Occipital lobe (tissue), 2 donors: Measurements from ENCODE around the gene EIF3D. TPM values are rescaled to one million over a fixed set of nuclear protein-coding genes. Genes with fewer than 3 reads are reported as not detected.

Experiments used
- DNase-seq: peaks from one replicate; lab custom pipeline; 2025; lab: John Stamatoyannopoulos, UW
- total RNA-seq: library from RNA; depleted of rRNA; stranded (reverse); fragments of >200 nt; gene quantifications from one replicate; pipeline ENCODE4 v1.2.3, GENCODE V29; 2014

Gene EIF3D, protein sequence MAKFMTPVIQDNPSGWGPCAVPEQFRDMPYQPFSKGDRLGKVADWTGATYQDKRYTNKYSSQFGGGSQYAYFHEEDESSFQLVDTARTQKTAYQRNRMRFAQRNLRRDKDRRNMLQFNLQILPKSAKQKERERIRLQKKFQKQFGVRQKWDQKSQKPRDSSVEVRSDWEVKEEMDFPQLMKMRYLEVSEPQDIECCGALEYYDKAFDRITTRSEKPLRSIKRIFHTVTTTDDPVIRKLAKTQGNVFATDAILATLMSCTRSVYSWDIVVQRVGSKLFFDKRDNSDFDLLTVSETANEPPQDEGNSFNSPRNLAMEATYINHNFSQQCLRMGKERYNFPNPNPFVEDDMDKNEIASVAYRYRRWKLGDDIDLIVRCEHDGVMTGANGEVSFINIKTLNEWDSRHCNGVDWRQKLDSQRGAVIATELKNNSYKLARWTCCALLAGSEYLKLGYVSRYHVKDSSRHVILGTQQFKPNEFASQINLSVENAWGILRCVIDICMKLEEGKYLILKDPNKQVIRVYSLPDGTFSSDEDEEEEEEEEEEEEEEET
- 200 TPM for total RNA-seq

DNA sequence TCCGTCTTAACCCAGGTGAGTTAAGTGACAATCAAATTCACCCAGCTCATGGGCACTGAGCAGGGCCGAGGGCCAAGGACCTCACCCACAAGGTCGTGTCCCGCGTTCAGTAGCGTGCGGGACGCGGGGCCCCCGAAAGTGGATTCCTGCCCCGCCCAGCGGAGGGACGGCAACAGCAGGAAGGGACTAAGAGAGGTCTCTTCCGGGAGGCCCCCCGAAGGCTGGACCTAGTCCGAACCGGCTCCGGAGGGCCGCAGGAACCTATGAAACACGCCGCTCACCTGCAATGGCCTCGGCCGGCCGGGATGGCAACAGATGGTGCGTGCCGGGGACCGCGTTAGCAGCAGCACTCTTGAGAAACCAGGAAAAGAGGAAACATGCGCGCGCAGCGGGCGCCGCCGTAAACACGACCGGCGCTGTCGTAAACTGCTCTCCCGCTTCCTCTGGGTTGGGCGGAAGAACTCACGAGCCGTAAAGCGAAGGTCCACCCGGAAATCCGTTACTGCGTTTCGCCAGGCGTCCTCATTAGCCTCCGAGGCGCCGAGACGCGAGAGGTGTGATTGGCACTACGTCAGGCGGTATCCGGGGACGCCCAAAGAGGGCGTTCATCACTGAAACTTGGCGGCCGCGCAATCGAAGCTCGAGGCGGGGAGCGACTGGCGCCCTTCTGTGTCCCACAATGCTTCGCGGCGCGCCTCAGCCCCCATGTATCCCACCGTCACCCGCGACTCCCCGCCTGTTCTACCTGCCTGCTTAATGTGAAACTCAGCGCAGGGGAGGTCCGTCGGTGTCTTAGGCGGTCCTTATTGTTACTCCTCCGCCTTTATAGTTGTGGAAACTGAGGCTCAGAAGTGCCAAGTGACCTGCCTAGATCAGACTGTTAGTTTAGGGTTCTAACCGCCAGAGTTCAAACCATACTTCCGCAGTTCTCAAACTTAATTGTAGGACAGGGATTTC lies at the start of gene EIF3D:
Gene EIF3D, minus strand, starts transcription at position 372 of the 957 bp plus-strand sequence. CDS start 3,045 bp downstream, outside the sequence.
- DNase-seq, result peak; percentile 95

DNA sequence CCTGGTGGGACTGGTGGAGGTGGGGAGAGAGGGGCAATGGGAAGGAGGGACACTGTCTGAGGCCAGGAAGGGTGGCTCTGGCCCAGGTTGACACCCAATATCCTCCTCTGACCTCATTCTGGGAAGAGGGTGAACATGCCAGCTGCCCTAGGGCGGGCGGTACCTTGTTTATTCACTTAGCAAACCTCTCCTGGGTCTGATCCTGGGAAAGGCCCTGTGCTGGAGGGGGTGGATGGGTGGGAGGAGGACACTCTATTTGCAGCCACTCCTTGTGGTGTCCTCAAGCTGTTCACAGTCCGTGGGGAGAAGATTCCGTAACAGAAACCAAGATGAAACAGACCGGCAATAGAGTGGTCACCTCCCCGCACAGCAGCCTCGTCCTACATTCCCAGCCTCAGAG lies 49.7 kb upstream of the EIF3D start:
- DNase-seq, result no peak

DNA sequence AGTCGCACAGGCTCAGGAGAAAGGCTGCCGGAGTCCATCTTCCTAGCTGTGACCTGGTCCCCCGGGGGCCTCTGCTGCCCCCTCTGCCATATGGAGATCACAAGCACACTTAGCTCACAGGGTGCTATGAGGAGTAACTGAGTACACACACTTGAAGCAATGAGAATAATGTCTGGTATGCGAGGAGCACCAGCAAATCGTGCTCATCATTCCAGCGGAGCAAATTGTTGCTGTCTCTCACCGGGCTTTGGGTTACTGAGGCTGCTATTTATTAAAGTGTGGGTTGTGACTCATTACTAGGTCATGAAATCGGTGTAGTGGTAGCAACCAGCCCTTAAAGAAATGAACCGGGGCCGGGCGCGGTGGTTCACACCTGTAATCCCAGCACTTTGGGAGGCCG lies 48.1 kb upstream of the EIF3D start:
- no peak for DNase-seq

DNA sequence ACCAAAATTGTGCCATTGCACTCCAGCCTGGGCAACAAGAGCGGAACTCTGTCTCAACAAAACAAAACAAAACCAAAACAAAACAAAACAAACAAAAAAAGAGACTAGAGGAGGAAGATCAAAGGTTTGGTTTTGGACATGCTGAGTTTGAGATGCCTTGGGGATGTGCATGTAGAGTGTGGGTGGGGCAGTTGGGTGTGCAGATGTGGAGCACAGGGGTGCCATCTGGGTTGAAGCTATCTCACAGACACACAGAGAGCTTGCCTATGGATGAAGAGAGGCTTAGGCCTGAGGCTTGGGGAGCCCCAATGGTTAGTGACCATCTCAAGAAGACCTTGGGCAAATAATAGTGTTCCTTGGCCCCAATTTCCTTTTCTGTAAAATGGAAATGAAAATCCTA lies 45.8 kb upstream of the EIF3D start:
- no peak for DNase-seq

DNA sequence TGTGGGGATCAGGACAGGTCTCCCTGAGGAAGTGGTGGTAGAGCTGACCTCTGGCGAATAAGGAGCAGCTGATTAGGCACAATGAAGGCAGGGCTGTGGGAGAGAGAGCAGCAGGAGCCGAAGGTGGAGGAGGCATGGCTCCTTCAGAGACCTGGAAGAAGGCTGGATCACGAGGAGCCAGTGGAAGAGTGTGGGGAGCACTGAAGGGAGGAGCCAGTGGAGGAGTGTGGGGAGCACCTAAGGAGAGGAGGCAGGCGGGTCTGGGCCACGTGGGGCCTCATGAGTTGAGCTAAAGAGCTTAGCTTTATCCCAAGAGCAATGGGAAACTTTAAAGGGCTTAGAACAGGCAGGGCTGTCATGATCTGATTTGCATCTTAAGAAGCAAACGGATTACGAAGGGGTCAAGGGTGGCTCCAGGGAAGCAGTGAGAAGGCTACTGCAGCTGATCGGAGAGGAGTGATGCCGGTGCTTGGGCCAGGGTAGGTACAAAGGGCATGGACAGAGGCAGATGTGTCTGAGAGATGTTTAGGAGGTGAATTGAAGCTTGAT lies 44.9 kb upstream of the EIF3D start:
- DNase-seq, result no peak

DNA sequence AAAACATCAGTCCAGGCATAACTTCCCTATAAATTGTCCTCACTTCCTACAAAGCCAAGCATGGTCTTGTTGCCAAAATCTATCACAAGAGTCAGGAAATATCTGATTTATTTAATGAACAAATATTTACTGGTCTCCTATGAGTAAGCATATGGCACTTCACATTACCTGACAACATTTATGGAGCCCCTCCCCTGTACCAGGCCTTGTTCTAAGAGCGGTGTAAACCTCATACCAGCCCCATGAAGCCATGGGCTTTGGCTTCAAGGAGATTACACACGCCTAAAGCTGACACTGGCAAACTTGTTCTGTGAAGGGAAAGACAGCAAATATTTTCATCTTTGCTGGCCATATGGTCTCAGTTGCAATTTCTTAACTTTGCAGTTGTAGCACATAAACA lies 43.0 kb upstream of the EIF3D start:
- DNase-seq, result no peak

DNA sequence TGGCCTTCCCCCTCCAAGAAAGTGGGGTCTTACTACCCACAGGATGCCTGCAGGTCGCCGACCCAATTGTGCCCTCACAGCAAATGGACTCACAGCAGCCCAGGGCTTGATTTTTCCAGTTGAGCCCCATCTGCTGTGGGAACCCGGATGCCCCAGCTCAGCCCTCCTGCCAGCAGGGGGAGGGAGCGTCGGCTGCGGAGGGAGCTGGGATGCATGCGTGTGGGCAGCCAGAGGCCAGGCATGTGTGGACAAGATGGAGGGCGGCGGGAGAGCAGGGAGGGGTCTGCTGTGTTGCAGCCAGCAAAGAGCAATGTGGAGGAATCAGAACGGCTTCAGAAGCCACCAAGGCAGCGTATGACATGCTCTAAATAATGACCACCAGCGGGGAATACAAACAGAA lies 41.0 kb upstream of the EIF3D start:
- no peak for DNase-seq

DNA sequence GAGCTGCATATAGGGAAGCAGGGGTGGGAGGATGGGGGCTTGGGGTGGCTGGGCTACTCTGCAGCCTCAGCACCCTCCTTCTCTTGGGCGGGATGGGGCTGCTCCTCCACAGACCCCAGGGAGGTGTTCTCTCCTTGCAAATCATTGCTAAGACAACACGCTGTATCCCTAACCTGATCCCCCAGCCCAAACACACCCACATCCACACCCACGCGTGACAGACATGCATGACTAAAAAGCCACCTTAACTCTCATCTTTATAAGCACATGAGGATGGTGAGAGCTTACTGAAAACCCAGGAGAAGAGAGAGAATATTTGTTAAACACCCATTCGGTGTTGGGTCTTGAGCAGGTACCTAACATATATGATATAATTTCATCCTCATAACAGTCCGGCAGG lies 39.9 kb upstream of the EIF3D start:
- DNase-seq, result no peak

DNA sequence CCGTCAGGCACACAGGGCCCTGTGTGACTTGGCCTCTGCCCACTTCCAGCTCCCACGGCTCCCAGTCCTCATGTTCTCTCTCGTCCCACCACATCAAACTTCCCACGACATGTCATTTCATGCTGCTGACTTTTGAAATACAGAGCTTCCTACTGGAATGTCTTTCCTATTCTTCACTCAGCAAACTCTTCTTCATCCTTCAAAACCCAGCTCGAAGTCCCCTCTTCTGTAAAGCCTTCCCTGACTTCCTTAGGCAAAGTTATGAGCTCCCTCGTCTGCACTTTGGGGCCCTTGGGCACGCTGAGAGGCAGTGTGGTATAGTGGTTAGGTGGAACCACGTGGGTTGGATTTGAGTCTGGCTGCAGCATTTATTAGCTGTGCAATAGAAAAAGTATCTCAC lies 37.8 kb upstream of the EIF3D start:
- DNase-seq, result no peak

DNA sequence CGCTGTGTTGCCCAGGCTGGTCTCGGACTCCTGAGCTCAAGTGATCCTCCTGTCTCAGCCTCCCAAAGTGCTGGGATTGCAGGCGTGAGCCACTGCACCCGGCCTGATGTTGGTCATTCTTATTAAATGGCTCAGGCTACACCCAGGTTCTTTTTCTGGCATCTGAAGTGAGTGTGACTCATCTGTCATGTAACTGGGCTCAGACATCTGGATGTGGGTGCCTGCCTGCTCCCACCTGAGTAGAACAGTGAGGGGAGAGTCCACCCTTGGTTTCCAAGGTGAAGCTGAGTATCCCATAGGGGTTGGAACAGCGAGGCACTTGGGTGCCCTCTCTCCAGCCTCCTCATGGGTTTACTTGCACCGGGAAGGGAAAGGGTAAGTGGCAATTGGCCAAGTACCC lies 36.7 kb upstream of the EIF3D start:
- DNase-seq, result no peak

DNA sequence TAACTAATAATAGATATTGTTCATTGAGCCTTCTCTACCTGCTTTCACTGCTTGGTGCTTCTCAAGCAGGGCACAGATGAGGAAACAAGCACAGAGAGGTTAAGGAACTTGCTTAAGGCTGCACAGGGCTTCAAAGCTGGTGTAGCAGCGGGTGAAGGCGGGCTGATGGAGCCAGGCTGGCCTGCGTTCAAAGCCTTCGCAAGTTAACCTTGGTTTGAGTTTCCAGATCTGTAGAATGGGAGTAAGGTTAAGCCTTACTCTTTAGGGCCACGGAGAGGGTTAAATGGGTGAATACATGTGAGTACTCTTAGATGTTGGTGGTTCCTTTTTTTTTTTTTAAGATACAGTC lies 36.2 kb upstream of the EIF3D start:
- no peak for DNase-seq

DNA sequence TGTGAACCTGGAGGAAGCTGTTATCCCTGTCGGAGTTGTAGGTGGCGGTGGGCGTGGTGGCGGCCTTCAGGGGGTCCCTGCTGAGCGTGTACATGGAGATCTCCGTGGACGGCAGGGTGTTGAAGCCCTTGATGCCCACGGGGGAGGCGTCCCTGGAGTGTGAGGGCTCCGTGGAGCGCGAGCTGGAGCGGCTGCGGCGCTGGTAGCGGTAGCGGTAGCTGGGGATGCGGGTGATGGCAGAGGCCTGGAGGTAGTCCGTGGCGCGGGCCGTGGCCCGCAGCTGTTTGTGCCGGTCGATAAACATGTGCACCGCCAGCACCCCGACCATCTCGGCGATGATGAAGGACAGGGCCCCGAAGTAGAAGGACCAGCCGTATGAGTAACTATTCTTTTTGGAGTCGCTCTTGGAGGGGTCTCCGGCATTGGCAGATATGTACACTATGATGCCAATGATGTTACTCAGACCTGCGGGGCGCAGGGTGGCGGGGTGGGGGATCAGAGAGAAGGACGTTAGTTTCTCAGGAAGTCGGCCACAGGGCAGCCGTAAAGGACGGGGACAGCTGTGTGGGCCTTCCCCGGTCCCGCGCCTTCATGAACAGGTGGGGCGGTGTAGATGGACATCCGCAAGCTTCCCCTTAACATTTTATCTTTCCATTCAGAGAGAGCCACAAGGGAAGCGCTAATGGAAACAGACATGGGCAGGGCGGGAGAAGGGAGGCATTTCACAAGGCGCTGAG lies 35.6 kb upstream of the EIF3D start:
- no peak for DNase-seq

DNA sequence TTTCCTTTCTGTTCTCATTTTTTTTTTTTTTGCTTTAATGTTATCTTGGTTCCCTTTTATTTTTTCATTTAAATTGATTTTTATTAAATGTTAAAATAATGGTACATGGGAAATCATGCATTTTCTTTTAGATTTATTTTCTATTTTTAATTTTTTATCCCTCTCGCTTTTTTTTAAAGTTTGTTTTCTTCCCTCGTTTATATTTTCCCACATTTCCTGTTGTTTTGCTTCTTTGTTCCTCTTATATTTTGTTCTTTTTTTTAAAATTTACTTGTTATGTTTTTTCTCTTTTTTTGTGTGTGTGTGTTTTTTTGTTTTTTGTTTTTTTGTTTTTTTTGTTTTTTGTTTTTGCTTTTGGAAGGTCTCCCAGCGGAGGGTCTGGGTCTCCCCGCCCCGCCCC lies 34.9 kb upstream of the EIF3D start:
- DNase-seq, result no peak

DNA sequence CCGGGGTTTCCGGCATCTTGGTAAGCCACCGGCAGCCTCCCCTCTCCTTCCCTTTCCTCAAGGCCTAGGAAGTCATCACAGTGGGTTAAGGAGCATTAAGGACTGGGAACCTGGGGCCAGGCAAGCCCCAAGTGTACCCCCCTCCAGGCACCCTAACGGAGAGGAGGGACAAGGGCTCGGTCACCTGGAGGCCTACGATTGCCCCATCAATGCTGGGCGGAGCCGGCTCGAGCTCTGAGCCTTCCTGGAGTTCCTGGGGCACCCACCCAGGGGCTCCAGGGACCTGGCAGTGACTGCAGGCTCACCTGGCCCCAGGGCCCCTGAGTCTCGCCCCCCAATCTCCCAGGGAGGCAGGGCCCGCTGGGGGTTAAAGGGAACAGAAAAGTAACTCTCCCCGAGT lies 34.5 kb upstream of the EIF3D start:
- DNase-seq, result no peak

DNA sequence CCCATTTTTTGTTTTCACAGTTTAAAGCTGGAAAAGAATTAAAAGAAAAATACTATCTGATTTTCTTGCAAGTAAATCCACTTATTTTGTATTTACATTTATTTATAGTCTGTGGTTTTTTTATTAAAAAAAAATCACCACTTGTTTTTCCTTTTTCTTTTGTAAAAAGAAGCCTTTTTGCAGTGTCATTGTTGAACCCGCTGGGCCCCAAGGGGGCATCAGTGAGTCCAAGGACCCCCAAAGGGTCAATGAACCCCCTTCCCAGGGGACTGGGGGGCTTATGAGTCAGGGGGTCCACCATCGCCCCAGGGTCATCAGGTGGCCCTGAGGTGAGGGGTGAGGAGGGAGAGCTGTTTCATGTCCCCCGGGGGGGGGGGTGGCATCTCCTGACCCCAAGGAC lies 34.0 kb upstream of the EIF3D start:
- no peak for DNase-seq

DNA sequence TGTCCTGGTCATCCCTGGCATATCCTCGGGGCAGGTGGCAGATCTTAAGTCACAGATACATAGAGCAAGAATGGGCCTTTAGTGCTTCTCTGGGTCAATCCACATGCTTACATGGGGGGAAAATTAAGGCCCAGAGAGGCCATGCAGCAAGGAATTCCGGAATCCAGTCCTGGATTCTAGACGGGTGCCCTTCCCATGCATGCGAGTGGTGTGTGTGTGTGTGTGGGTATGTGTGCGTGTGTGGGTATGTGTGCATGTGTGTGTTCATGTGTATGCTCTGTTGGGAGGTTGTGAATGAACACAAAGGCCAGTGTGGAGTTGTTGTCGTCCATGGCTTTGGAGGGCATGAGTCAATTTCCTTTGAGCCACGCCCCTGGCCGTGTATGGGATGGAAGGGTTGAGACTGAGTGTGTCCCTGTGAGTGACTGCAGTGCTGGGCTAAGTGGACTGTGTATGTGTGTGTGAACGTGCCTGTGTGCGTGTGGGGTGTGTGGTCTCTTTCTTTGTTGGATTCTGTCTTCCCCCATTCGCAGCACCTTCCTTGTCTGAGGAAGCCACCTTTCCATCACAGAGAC lies 33.4 kb upstream of the EIF3D start:
- no peak for DNase-seq

DNA sequence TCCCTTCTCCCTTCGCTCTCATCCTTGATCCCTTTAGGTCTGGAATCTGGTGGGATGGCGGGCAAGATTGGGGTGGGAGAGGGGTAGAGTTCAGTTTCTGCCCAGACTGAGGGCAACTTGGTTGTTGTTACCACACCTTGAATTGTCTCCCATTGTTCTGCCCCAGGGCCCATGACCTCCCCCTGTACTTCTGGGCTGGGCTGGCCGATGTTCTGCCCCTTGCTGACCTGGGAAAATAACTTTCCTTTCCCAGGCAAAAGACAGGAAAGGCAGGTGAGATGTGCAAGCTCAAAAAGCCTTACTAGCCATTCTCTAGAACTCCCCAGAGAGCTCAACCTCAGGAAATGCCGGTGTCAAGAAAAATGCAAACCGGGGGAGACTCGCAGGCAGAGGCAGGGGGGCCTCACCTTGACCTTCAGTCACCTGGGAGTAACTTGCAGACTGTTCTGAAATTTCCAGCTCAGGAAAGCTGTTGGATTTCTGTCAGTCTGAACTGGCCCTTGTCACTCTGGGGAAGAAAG lies 32.4 kb upstream of the EIF3D start:
- no peak for DNase-seq

DNA sequence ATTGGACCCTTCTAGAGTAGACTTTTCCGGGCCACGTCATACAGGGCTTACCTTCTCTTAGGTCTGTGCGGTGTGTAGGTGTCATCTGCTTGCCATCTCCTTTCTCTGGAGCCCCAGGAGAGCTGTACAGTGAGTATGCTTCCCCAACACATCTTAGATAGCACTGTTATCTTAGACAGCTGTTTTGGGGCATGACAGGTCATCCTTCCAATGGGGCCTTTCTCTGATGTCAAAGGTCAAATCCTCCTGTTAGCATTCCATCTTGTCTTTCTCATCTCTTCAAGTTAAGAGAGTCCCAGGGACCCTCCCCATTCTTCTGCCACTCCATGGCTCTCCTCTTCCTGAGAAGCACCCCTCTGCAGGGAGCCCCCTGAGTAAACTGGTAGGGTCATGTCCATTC lies 31.0 kb upstream of the EIF3D start:
- no peak for DNase-seq

DNA sequence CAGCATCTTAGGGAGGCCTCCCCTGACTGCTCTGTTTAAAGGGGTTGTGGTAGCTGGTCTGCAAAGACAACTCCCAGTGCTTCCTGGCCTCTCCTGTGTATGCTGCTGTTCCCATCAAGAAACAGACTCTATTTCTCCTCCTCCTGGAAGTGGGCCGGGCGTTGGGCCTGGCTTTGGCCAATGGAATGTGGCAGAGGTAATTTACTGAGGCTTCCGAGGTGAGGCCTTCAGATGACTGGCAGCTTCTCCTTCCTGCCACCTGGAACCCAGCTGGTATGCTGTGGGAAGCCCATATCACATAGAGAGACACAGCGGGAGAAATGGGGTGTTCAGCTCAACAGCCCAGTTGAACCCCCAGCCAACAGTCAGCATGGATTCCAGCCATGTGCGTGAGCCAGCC lies 25.1 kb upstream of the EIF3D start:
- DNase-seq, result no peak

DNA sequence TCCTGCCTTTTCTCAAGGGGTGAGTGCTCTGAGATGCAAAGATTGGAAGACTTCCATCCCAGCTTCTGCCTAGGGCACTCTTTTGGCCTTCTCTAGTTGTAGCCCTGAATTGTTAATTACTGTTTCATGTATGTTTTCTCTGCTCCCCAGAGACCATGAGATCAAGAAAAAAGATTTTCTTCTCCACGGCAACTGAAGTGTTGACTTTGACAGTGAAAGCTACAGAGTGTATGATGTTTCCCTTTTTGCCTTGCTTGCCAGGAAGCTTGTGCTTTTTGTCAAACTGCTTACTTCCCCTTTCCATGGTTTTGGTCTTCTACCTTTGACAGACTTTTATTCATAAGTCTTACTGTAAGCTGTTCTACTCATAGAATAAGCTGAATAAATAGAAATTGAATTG lies 23.3 kb upstream of the EIF3D start:
- DNase-seq, result no peak
